ENCODE measurements around the gene BCKDK. TPM values are rescaled to one million over a fixed set of nuclear protein-coding genes. Genes with fewer than 3 reads are reported as not detected.

BCKDK gene
- total and polyA plus RNA-seq, 2 of the 8 experiments (the other 6 are each of a cell fraction or from before 2014, with no cell fraction given) = 49.6 to 77.1 TPM

- TF ChIP-seq BCL11A (IDR thresholded peaks at IDR 0.05; ENCODE audit: low read depth in 2 of 2, low read length in 2 of 2) (no peak), RBBP5 (IDR thresholded peaks at IDR 0.05; ENCODE audit: borderline replicate concordance, low read depth, low read length) (no peak), CHD2 (IDR thresholded peaks at IDR 0.05; ENCODE audit: low read length) (no peak), FOSL1 (IDR thresholded peaks at IDR 0.05; ENCODE audit: insufficient read depth, low read depth, low read length) (no peak), YY1 (IDR thresholded peaks at IDR 0.05; ENCODE audit: low read depth, low read length) (peak; percentile 53; the same call in 1 of the 2 replicates), CEBPB (IDR thresholded peaks at IDR 0.05; ENCODE audit: low read depth, low read length) (no peak), TAF7 (optimal IDR thresholded peaks at IDR 0.05; ENCODE audit: borderline replicate concordance, low read depth, low read length) (no peak), GTF2F1 (IDR thresholded peaks at IDR 0.05; ENCODE audit: borderline replicate concordance, low read depth, low read length) (no peak), ASH2L (IDR thresholded peaks at IDR 0.05; ENCODE audit: low read length) (no peak), NANOG (IDR thresholded peaks at IDR 0.05; ENCODE audit: insufficient read depth, low read depth, low read length, poor library complexity, severe bottlenecking) (no peak), CTBP2 (IDR thresholded peaks at IDR 0.05; ENCODE audit: borderline replicate concordance, insufficient read depth, insufficient read length, low read length) (no peak), RXRA (IDR thresholded peaks at IDR 0.05; ENCODE audit: insufficient read depth, low read depth, low read length) (no peak), TBP (IDR thresholded peaks at IDR 0.05; ENCODE audit: low read depth, low read length) (no peak), ATF3 (IDR thresholded peaks at IDR 0.05; ENCODE audit: insufficient read depth, low read depth, low read length) (no peak), HDAC6 (IDR thresholded peaks at IDR 0.05; ENCODE audit: low read depth, low read length) (no peak), GABPA (IDR thresholded peaks at IDR 0.05; ENCODE audit: borderline replicate concordance, insufficient read depth, low read length) (peak; percentile 52; the same call in 1 of the 2 replicates), HDAC2 (IDR thresholded peaks at IDR 0.05; ENCODE audit: borderline replicate concordance in 1 of 2, low read depth in 2 of 2, low read length in 2 of 2) (peak in 1 of 2 experiments; percentile 93; a peak in 2 of 4 replicates), ZNF274 (IDR thresholded peaks at IDR 0.05; ENCODE audit: borderline replicate concordance, extremely low read depth, low read length) (no peak), RFX5 (IDR thresholded peaks at IDR 0.05; ENCODE audit: borderline replicate concordance, low read depth, low read length) (no peak), TCF12 (IDR thresholded peaks at IDR 0.05; ENCODE audit: low read depth, low read length) (no peak), TEAD4 (IDR thresholded peaks at IDR 0.05; ENCODE audit: low read depth, low read length) (no peak), MAX (IDR thresholded peaks at IDR 0.05) (peak; percentile 47; the same call in 1 of the 2 replicates), RAD21 (IDR thresholded peaks at IDR 0.05 in 1 of 2, conservative IDR thresholded peaks at IDR 0.05 in 1 of 2; ENCODE audit: low read depth in 2 of 2, low read length in 2 of 2) (no peak)
These were observed at the start of gene BCKDK (continued) for GRCh38 chr16:31108035-31108793.
